Tibial nerve (tissue), 4 donors: ENCODE measurements around the gene DISC1. TPM values are rescaled to one million over a fixed set of nuclear protein-coding genes. Genes with fewer than 3 reads are reported as not detected.
"Not testable (repeated sequence)": the region's sequence is repeated elsewhere in the genome, so short reads cannot be mapped to it uniquely, and the experiment has no call there.

Source experiments
- DNase-seq, 2 donors: peaks; one replicate each; pipeline ENCODE4 v3.0.0-alpha.2; 2019; ENCODE audit warnings: low spot score in 2 of 2
- H3K27ac ChIP-seq, 4 donors: fragments of 200-600 bp; sonication (generic) in 3 of 4; one replicate each; pipeline ENCODE4 v1.5.1; 2017 to 2019; ENCODE audit warnings: mild to moderate bottlenecking in 1 of 4
- H3K27me3 ChIP-seq, 2 donors: fragments of 200-600 bp; sonication (generic) in 1 of 2; one replicate each; pipeline versions ENCODE4 v1.5.1 to v1.6.0; 2017 to 2019
- H3K36me3 ChIP-seq, 3 donors: fragments of 200-600 bp; sonication (generic); one replicate each; pipeline ENCODE4 v1.5.1; 2018 to 2019
- H3K4me1 ChIP-seq, 4 donors: fragments of 200-600 bp; sonication (generic) in 3 of 4; one replicate each; pipeline ENCODE4 v1.5.1; 2017 to 2019
- H3K4me3 ChIP-seq, 4 donors: fragments of 200-600 bp; sonication (generic) in 3 of 4; one replicate each; pipeline ENCODE4 v1.5.1; 2017 to 2019; ENCODE audit warnings: mild to moderate bottlenecking in 1 of 4, moderate library complexity in 1 of 4
- H3K9me3 ChIP-seq, 4 donors: fragments of 200-600 bp; sonication (generic) in 3 of 4; one replicate each; pipeline ENCODE4 v1.5.1; 2017 to 2019
- CTCF ChIP-seq, 5 experiments: fragments of 200-600 bp in 3 of 5; fragments of 450-650 bp in 2 of 5; sonication (generic) in 3 of 5; IDR thresholded peaks; one replicate each; pipeline ENCODE4 v1.5.1; 2016 to 2019; ENCODE audit warnings: antibody characterized with exemption in 5 of 5, mild to moderate bottlenecking in 3 of 5, moderate library complexity in 2 of 5
- EP300 ChIP-seq, 2 donors: sonication (generic); formaldehyde crosslinking; IDR thresholded peaks; one replicate each; pipeline ENCODE4 v1.6.1; 2017; ENCODE audit warnings: antibody characterized with exemption in 2 of 2, mild to moderate bottlenecking in 1 of 2
- POLR2A ChIP-seq, 2 donors: fragments of 450-650 bp; IDR thresholded peaks; one replicate each; pipeline ENCODE4 v1.6.1; 2017; ENCODE audit warnings: antibody characterized with exemption in 2 of 2, mild to moderate bottlenecking in 2 of 2, moderate library complexity in 2 of 2
- WGBS, 2 donors: methylation state at CpG; one replicate each; pipeline ENCODE4 v1.1.5; 2018; 5-methylcytosine and 5-hydroxymethylcytosine counted together
- total RNA-seq, 4 donors: library from RNA; depleted of rRNA; stranded (reverse); fragments of >200 nt; gene quantifications; one replicate each; pipeline ENCODE4 v1.1.0, GENCODE V29; 2016

Gene DISC1
- total RNA-seq, 4 donors from 2014 or later, result 29.9 to 39.0 (median 32.7) TPM

- DNase-seq, result no peak
- peaks cover 0 to 14% (median 0%) of the 10 kb centered on the region in 3 donors for H3K36me3 ChIP-seq
- H3K27ac ChIP-seq, result no peak overlapping the region
- peaks cover 0 to 4% (median 0%) of the 10 kb centered on the region in 4 donors for H3K4me1 ChIP-seq
- WGBS, 2 donors, result 89% methylated on average over 6 of the region's 6 CpGs
- no peak overlapping the region for H3K4me3 ChIP-seq
- TF ChIP-seq EP300 (IDR thresholded peaks at IDR 0.05) (no peak), POLR2A (IDR thresholded peaks at IDR 0.05) (no peak), CTCF (IDR thresholded peaks at IDR 0.05) (no peak)
- H3K9me3 ChIP-seq, result no peaks in the 10 kb centered on the region
- H3K27me3 ChIP-seq, result no peaks in the 10 kb centered on the region
These were observed 135.4 kb downstream of the DISC1 start for GRCh38 chr1:231761747-231762541.

- no peak overlapping the region for H3K4me3 ChIP-seq
- TF ChIP-seq CTCF (IDR thresholded peaks at IDR 0.05) (no peak), POLR2A (IDR thresholded peaks at IDR 0.05) (no peak), EP300 (IDR thresholded peaks at IDR 0.05) (no peak)
- H3K27me3 ChIP-seq, result no peaks in the 10 kb centered on the region
- DNase-seq, result no peak
- H3K27ac ChIP-seq, result no peak overlapping the region
- WGBS, 2 donors, result 78 to 80% methylated on average over 2 of the region's 2 CpGs
- H3K36me3 ChIP-seq, result peaks cover 0 to 27% (median 0%) of the 10 kb centered on the region in 3 donors
- H3K4me1 ChIP-seq, result no peaks in the 10 kb centered on the region
- H3K9me3 ChIP-seq, result no peaks in the 10 kb centered on the region
These were observed 136.9 kb downstream of the DISC1 start for GRCh38 chr1:231763456-231763855.

- H3K27ac ChIP-seq, H3K9me3 ChIP-seq, H3K27me3 ChIP-seq, DNase-seq, H3K4me3 ChIP-seq, H3K4me1 ChIP-seq: not testable (repeated sequence)
- peaks cover 0 to 31% (median 0%) of the 10 kb centered on the region in 3 donors for H3K36me3 ChIP-seq
- 94 to 95% methylated on average over 7 of the region's 7 CpGs for WGBS, 2 donors
These were observed 139.2 kb downstream of the DISC1 start for GRCh38 chr1:231765825-231766224.

GRCh38 chr1:231767471-231767870 lies 140.9 kb downstream of the DISC1 start:
- no peaks in the 10 kb centered on the region for H3K4me1 ChIP-seq
- no peak overlapping the region for H3K27ac ChIP-seq
- DNase-seq, result no peak
- WGBS, 2 donors, result 89 to 92% methylated on average over 4 of the region's 4 CpGs
- H3K9me3 ChIP-seq, result no peaks in the 10 kb centered on the region
- H3K36me3 ChIP-seq, result peaks cover 0 to 48% (median 0%) of the 10 kb centered on the region in 3 donors
- no peak overlapping the region for H3K4me3 ChIP-seq
- TF ChIP-seq POLR2A (IDR thresholded peaks at IDR 0.05) (no peak), EP300 (IDR thresholded peaks at IDR 0.05) (no peak), CTCF (IDR thresholded peaks at IDR 0.05) (no peak)
- no peaks in the 10 kb centered on the region for H3K27me3 ChIP-seq

GRCh38 chr1:231768416-231768815 lies 141.8 kb downstream of the DISC1 start:
- H3K27me3 ChIP-seq, result no peaks in the 10 kb centered on the region
- no peaks in the 10 kb centered on the region for H3K9me3 ChIP-seq
- H3K36me3 ChIP-seq, result peaks cover 0 to 49% (median 0%) of the 10 kb centered on the region in 3 donors
- H3K4me1 ChIP-seq, result no peaks in the 10 kb centered on the region
- WGBS, 2 donors, result 72 to 73% methylated on average over 1 of the region's 1 CpG
- TF ChIP-seq POLR2A (IDR thresholded peaks at IDR 0.05) (no peak), EP300 (IDR thresholded peaks at IDR 0.05) (no peak), CTCF (IDR thresholded peaks at IDR 0.05) (no peak)
- H3K4me3 ChIP-seq, result no peak overlapping the region
- no peak for DNase-seq
- H3K27ac ChIP-seq, result no peak overlapping the region
